Breast epithelium (tissue), 4 donors: Measurements from ENCODE around the gene MYEF2. TPM values are rescaled to one million over a fixed set of nuclear protein-coding genes. Genes with fewer than 3 reads are reported as not detected.

Source experiments
- DNase-seq, 2 donors: peaks; one replicate each; pipeline ENCODE4 v3.0.0-alpha.2; 2019; ENCODE audit warnings: low spot score in 2 of 2
- H3K27ac ChIP-seq, 2 donors: fragments of 200-600 bp; sonication (generic) in 1 of 2; one replicate each; pipeline ENCODE4 v1.5.1; 2016 to 2019; ENCODE audit warnings: mild to moderate bottlenecking in 1 of 2
- H3K27me3 ChIP-seq, 2 donors: fragments of 200-600 bp; sonication (generic) in 1 of 2; one replicate each; pipeline versions ENCODE4 v1.5.1 to v1.6.0; 2017 to 2019; ENCODE audit warnings: control low read depth in 1 of 2, mild to moderate bottlenecking in 1 of 2
- H3K36me3 ChIP-seq: fragments of 200-600 bp; one replicate; pipeline ENCODE4 v1.5.1; 2019
- H3K4me1 ChIP-seq, 2 donors: fragments of 200-600 bp; sonication (generic); one replicate each; pipeline ENCODE4 v1.5.1; 2016 to 2019; ENCODE audit warnings: control low read depth in 1 of 2
- H3K4me3 ChIP-seq, 3 donors: fragments of 200-600 bp; sonication (generic); 1 replicate in 2 of 3; 2 replicates in 1 of 3; pipeline ENCODE4 v1.5.1; 2016 to 2019; ENCODE audit warnings: mild to moderate bottlenecking in 3 of 3, moderate library complexity in 2 of 3
- H3K9me3 ChIP-seq, 2 donors: fragments of 200-600 bp; sonication (generic) in 1 of 2; one replicate each; pipeline ENCODE4 v1.5.1; 2016 to 2019; ENCODE audit warnings: control low read depth in 1 of 2
- POLR2A ChIP-seq: fragments of 450-650 bp; IDR thresholded peaks from one replicate; pipeline ENCODE4 v1.6.1; 2016; ENCODE audit warnings: antibody characterized with exemption, mild to moderate bottlenecking, moderate library complexity
- POLR2AphosphoS5 ChIP-seq, 3 donors: sonication (generic); formaldehyde crosslinking; IDR thresholded peaks; one replicate each; pipeline ENCODE4 v1.6.1; 2017; ENCODE audit warnings: antibody characterized with exemption in 3 of 3
- intact Hi-C: fragments of 100-400 bp; cut with DNase I; formaldehyde crosslinking; loops from one replicate; pipeline ENCODE4 v1.15.1; 2023; ENCODE audit warnings: low total_unique reads
- total RNA-seq, 3 donors: library from RNA; depleted of rRNA; stranded (reverse); fragments of >200 nt; gene quantifications; one replicate each; pipeline ENCODE4 v1.1.0, GENCODE V29; 2016
- TF ChIP-seq, protein P1 (sequence below), 3 donors: fragments of 450-650 bp; IDR thresholded peaks; one replicate each; pipeline ENCODE4 v1.5.1; 2016 to 2017; ENCODE audit warnings: antibody characterized with exemption in 3 of 3, mild to moderate bottlenecking in 3 of 3, moderate library complexity in 3 of 3

Gene MYEF2
- total RNA-seq, 3 donors from 2014 or later: 4.8 to 29.4 (median 19.3) TPM

DNA sequence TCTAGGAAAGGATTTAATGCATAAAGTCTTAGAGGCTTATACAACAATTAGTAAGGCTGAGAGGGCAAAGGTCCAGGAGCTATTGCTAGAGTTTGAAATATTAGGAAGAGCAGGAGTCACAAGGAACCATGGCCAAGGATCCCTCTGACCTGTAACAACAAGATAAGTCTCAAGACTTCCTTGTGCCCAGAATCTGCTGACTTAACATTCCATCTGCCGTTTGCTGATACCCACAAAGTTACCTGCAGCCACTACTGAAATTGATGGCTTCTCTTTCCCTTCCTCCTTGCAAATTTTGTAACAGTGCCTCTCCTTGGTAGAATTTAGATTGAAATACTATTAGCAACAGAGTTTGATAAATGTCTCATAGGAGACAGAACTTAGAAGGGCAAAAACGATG, 4.7 kb upstream of the MYEF2 start:
- no peak overlapping the region for H3K27ac ChIP-seq
- no peak overlapping the region for H3K4me3 ChIP-seq
- H3K4me1 ChIP-seq: no peaks in the 10 kb centered on the region
- H3K9me3 ChIP-seq: no peaks in the 10 kb centered on the region
- no peak for DNase-seq
- no peak for TF ChIP-seq POLR2A
- no peak for TF ChIP-seq POLR2AphosphoS5 (IDR thresholded peaks at IDR 0.05)
- TF ChIP-seq, protein P1, sequence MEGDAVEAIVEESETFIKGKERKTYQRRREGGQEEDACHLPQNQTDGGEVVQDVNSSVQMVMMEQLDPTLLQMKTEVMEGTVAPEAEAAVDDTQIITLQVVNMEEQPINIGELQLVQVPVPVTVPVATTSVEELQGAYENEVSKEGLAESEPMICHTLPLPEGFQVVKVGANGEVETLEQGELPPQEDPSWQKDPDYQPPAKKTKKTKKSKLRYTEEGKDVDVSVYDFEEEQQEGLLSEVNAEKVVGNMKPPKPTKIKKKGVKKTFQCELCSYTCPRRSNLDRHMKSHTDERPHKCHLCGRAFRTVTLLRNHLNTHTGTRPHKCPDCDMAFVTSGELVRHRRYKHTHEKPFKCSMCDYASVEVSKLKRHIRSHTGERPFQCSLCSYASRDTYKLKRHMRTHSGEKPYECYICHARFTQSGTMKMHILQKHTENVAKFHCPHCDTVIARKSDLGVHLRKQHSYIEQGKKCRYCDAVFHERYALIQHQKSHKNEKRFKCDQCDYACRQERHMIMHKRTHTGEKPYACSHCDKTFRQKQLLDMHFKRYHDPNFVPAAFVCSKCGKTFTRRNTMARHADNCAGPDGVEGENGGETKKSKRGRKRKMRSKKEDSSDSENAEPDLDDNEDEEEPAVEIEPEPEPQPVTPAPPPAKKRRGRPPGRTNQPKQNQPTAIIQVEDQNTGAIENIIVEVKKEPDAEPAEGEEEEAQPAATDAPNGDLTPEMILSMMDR (IDR thresholded peaks at IDR 0.05): no peak
- no peaks in the 10 kb centered on the region for H3K27me3 ChIP-seq
- intact Hi-C loops: no loop called here
- H3K36me3 ChIP-seq: no peaks in the 10 kb centered on the region

DNA sequence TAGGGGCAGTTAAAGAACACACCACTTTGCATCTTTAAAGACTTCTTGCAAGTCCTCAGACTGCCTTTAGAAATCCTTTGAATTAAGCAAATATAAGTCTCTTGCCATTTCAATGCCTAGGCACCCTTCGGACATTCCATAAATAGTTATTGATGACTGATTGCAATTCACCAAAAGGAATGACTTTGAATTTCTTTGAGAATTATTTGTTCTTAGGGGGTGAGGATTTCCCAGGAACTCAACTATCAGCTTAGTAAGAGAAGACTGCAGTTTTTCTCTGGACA, 495 bp upstream of the MYEF2 start:
- no peak overlapping the region for H3K27ac ChIP-seq
- TF ChIP-seq POLR2AphosphoS5 (IDR thresholded peaks at IDR 0.05) (no peak), POLR2A (no peak)
- TF ChIP-seq, protein P1 (IDR thresholded peaks at IDR 0.05): no peak
- no peaks in the 10 kb centered on the region for H3K36me3 ChIP-seq
- H3K27me3 ChIP-seq: no peaks in the 10 kb centered on the region
- no peaks in the 10 kb centered on the region for H3K4me1 ChIP-seq
- H3K4me3 ChIP-seq: peak overlapping the region in 2 of 3 donors; percentile 57 to 83
- intact Hi-C loops: no loop called here
- H3K9me3 ChIP-seq: no peaks in the 10 kb centered on the region
- no peak for DNase-seq

DNA sequence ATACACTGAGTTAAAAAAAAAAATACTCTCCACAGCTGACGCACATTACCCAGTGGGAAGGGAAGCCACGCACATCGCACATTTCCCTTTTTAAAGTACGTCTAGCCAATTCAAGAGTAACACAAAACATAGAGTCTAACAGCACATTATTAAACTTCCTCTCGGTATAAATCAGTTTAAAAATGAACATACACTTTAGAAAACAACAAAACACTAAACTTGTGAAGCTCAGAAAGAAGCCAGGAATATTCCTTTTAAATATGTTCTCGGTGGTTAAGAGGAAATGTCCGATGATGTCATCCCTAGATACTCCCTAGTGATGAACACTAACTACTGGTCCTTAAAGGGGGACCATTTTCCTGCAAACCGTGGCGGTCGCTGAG, 721 bp downstream of the MYEF2 start:
- H3K36me3 ChIP-seq: no peaks in the 10 kb centered on the region
- no peaks in the 10 kb centered on the region for H3K9me3 ChIP-seq
- intact Hi-C loops: no loop called here
- peak overlapping the region; percentile 53 to 83 (median 57) for H3K4me3 ChIP-seq
- H3K27me3 ChIP-seq: no peaks in the 10 kb centered on the region
- H3K27ac ChIP-seq: peak overlapping the region; percentile 80 to 88
- no peak for DNase-seq
- no peak for TF ChIP-seq POLR2A
- TF ChIP-seq, protein P1 (IDR thresholded peaks at IDR 0.05): no peak
- TF ChIP-seq POLR2AphosphoS5 (IDR thresholded peaks at IDR 0.05): no peak
- H3K4me1 ChIP-seq: no peaks in the 10 kb centered on the region

DNA sequence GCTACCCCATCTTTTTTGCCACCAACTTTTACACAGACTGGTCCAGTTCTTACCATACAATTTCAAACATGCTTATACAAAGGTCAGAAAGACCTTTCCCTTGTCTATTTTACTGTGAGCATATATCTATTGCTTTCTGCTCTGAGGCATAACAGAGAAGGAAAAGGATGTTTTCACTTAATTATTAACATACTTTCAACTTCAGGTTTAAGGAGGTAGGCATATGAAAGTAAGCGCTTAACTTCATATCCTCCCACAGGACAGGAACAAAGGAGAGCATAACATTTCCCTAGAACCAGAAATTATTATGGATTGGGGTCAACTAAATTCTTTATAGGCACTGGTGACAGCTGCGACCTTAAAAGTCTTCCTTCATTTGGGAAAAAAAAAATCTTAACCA, 1.1 kb downstream of the MYEF2 start:
- DNase-seq: no peak
- Histone ChIP-seq H3K4me3 (peak overlapping the region in 2 of 3 donors; percentile 53 to 83), H3K27me3 (no peaks in the 10 kb centered on the region), H3K9me3 (no peaks in the 10 kb centered on the region), H3K4me1 (no peaks in the 10 kb centered on the region), H3K27ac (no peak overlapping the region), H3K36me3 (no peaks in the 10 kb centered on the region)
- intact Hi-C loops: no loop called here
- TF ChIP-seq, protein P1 (IDR thresholded peaks at IDR 0.05): no peak
- TF ChIP-seq POLR2AphosphoS5 (IDR thresholded peaks at IDR 0.05): no peak
- no peak for TF ChIP-seq POLR2A

DNA sequence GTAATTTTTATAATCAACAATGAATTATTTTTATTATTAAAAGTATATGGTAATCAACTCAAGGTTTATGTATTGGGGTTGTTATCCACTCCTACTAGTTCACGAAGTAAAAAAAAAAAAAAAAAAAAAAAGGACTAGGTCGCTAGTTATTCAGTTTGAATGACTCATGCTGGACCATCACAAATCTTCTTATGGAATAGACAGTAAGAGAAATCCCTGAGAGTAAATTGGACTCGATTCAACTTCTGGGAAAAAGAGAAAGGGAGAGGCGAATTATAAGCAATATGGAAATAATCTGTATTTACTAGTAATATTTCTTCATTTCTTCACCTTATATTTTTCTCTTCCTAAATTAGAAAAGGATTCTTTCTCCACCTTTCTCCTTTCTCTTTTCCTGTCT, 2.0 kb downstream of the MYEF2 start:
- Histone ChIP-seq H3K4me3 (no peak overlapping the region), H3K36me3 (no peaks in the 10 kb centered on the region), H3K4me1 (no peaks in the 10 kb centered on the region), H3K27me3 (no peaks in the 10 kb centered on the region), H3K9me3 (no peaks in the 10 kb centered on the region), H3K27ac (no peak overlapping the region)
- TF ChIP-seq POLR2A (no peak), POLR2AphosphoS5 (IDR thresholded peaks at IDR 0.05) (no peak)
- TF ChIP-seq, protein P1 (IDR thresholded peaks at IDR 0.05): no peak
- no peak for DNase-seq
- intact Hi-C loops: no loop called here
